GM19043 (cell line): ENCODE results near the gene LPP.

Source experiments
- ATAC-seq: cut with Tn5 transposase; IDR thresholded peaks from one replicate; pipeline ENCODE4 v1.9.1; 2021; ENCODE audit warnings: low read depth; ENCODE audit not compliant: unreplicated experiment

The LPP gene

GRCh38 chr3:188268336-188268735 is 114.4 kb downstream of the LPP start:
- no peak for ATAC-seq

GRCh38 chr3:188269040-188269439 is 115.1 kb downstream of the LPP start:
- ATAC-seq, result no peak

GRCh38 chr3:188270423-188270972 is 116.5 kb downstream of the LPP start:
- no peak for ATAC-seq

- ATAC-seq, result no peak
These were observed 117.4 kb downstream of the LPP start for GRCh38 chr3:188271226-188271914.

DNA sequence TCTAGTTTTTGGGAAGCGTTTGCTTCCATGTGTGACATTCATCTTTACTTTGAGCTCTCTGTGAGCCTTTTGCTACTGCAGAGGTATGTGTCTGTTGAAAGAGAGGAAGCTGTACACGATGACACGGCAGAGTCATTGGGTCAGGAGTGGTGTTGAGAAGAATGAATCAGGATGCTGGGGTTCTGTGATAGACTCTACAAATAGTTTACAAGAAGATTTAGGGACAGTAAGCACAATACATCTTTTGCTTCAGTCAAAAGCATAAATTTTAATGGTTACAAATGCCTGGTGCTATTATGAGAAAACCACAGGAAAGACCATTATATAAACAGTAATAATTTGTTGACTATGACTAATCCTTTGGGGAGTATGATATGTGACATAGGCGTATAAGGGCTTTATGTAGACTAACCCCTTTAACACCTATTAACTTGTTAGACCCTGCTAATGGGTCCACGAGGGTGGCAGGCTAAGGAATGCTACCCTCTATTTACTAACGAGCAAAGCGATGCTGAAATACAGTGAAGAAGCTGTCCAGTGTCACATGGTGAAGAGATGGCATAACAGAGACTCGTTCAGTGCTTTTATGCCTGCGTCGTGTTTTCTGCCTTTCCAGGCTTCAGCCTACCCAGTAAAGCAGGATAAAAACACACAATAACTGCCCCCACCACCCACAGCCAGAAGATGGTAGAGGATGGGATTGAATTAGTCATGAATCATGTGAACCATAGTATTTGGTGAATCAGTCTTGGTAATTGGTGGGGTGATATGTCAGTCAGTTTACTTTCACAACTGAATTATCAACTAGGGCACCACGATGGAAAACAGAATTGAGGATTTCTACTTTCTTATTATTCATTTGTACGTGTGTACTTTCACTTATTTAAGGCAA is 118.8 kb downstream of the LPP start:
- no peak for ATAC-seq

- ATAC-seq, result no peak
These were observed 120.4 kb downstream of the LPP start for GRCh38 chr3:188274249-188274915.

DNA sequence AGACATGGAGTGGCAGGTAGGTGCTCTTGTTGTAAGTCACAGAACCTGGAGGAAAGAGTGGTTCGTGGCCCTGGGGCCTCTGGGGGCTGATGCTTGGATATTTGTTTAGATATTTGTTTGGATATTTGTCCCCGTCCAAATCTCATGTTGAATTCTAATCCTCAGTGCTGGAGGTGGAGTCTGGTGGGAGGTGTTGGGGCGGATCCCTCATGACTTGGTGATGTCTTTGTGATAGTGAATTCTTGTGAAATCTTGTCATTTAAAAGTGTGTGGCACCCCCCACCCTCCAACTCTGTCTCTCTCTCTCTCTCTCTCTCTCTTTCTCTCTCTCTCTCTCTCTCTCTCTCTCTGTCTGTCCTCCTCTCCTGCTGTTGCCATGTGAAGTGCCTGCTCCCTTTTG is 122.4 kb downstream of the LPP start:
- ATAC-seq, result no peak

DNA sequence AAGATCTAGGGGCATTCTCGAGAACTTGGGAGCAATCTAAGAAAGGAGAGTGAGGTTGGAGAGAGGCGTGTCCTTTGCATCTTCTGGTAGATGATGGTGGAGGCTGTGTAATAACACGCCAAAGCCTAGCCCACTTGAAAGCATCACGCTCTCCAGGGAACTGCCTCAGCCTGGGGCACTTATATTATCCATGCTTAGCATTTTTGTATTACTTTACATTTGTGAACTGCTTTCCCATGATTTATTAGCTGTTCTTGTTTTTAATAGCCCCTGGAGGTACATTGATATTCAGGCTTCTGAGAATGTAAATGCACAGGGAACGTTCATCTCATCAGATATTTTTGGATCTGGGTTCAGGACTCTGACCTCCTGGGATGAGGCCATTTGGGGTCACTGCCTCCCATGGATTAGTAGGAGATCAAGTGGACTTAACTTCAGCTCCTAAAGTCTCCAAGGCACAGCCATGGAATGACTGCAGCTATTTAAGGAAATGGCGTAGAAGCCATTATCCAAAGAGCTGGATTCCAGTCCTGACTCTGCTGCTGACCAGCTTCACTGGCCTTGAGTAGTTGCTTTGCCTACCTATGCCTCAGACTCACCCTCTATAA is 124.9 kb downstream of the LPP start:
- no peak for ATAC-seq

DNA sequence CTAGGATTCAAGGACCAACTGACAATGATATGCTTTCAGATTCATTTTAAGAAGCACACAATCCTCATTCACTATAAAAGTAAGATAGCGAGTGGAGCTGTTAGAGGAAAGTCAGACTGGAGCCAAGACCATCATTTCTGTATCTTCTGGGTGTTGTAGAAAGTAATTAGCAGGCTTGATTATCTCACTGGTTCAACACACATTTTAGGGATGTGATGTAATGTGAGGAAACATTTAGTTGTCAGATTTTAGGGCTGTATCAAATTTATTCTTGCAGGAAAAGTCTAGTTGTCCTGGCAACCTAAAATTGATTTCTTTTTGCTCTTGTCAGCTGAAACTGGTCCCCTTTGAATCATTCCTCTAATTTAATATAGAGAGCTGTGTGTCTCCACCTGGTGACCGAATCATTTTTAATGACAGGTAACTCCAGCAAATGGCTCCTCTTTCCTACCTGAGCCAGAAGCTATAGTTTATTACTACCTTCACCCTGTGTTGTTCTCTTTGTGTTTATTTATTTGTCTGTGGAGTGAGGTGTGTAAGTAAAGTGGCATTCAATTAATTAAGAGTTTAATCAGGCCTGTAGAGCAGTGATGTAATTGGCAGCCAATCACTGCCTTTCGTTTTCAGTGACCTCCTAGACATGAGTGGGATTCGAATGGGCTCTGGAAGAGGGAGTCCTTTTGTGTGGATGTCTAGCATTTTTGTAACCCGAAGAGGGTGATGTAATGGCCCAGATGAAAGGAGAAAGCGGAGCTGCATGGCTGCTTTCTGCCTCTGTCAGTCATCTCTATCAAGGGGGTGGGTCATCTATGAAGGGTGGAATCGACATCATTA is 125.8 kb downstream of the LPP start:
- no peak for ATAC-seq

DNA sequence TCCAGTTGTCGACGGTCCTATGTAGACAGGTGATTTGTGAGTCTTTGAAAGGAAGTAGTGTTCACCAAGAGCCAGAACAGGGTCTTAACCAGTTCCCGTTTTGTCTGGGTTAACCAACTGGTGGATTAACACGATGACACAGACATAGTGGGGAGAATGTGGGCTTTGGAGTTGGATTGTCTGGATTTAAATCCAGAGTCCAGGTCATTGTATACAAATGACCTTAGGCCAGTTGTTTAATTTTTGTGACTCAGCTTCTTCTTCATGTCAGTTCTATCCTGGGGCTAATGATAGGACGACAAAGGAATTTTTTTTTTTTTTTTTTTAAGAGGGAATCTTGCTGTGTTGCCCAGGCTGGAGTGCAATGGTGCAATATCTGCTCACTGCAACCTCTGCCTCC is 126.7 kb downstream of the LPP start:
- no peak for ATAC-seq

GRCh38 chr3:188282871-188283270 is 128.9 kb downstream of the LPP start:
- ATAC-seq, result no peak

DNA sequence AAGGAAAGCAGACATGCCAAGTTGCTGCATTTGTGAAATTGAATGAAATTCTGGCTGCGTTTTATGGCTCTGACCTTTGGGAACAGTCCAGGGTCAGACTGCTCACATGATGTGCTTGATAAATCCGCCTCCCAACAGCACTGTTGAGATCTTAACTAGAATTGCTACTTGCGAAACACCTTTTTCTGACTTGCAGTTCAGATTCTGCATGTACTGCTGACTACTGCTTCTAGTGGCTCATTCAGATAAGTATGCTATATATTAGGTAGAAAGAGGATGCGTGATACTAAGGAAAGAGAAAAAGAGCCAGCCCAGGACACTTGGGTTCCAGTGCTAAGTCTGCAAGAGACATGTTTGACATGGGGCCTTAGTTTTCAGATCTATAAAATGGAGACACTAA is 129.4 kb downstream of the LPP start:
- no peak for ATAC-seq

- ATAC-seq, result no peak
These were observed 130.7 kb downstream of the LPP start for GRCh38 chr3:188284455-188285212.

DNA sequence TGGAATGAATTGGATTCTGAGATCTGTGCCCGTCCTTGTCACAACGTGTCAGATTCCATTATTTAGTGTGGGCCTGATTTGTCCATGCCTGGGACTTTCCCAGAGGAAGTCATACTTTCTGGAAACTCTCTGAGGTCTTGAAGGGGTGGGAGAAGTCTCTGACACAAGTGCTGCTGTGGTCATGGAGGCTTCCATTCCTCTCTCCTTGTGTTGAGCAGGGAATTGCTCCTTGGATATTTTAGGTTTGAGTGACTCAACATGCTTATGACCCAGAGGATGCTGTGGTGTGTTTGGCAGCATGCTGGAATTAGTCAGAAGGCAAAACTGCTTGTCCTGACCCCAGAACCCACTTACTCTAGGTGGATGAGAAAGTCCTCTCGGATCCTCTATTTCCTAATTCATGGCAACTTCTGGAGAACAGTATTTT is 132.1 kb downstream of the LPP start:
- ATAC-seq, result no peak

GRCh38 chr3:188287339-188287738 is 133.4 kb downstream of the LPP start:
- ATAC-seq, result no peak

DNA sequence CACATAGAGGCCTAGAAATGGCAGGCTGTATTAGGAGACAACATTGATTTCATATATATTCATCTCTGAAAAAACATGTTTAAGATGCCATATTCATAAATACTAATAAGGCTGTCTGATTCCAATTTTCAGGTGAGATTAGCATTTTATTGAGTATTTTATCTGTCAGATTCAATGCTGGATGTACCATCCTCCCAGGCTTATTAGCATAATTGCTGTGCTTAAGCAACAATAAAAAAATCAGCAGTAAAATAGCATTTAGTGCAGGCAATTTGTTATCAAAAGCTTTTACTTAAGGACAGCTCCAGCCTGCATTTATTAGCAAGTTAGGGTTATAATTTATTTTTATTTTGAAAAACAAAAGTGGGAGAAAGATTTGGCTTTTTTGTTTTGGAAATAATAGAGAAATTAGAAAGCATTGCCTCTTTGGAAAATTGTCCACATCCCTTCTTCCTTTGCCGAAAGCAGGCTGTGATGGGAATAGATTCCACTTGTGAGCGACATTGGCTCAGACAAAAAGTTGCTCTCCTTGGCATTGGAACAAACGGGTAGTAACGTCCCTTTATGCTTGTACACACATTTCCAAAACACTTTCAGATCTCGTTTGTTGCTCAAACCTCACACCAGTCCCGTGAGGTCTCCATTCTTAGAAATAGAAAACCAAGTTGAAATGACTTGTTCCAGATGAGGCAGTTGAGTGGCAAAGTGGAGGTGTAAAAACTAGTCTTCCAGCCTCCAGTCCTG is 134.0 kb downstream of the LPP start:
- ATAC-seq, result no peak

DNA sequence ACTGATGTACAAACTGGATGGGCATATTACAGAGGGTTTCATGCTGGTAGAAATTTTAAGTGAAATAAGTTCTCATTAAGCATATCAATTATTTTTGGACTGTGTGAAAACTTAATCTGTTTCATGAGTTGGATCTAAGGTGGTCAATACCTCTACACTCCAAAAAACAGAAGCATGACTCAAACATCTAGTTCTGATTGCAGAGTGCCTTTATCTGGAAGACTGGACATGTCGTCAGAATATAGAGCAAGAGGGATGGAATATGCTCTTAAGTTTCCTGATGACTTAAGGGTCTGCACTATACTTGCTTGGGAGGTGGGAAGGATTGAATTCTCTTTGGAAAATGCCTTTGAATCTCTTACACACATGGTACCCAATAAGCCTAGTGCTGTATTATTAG is 138.3 kb downstream of the LPP start:
- ATAC-seq, result no peak

DNA sequence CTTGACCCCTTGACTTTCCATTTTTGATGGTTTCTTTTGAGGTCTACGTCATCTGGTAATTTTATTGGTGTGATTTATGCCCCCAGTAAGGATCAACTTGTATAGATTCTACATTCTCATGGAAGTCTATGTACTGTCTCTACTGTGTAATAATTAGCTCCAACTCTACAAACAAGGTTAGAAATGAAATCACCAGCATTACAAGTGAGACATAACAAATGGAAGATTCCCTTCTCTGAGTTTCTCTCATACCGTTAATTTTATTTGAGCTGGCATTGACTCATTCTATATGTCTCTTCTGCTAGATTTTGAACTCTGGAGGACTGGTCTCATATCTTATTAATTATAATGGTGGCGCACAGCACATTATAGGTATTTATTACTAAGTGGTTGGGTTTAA is 138.9 kb downstream of the LPP start:
- no peak for ATAC-seq
